Lower leg skin (tissue), 3 donors: ENCODE results near the gene ABHD5.

ENCODE experiments used
- CTCF ChIP-seq, 3 donors: fragments of 450-650 bp; IDR thresholded peaks; one replicate each; pipeline ENCODE4 v1.5.1; 2016; ENCODE audit warnings: antibody characterized with exemption in 3 of 3, mild to moderate bottlenecking in 3 of 3, moderate library complexity in 2 of 3
- POLR2A ChIP-seq, 2 donors: fragments of 450-650 bp; IDR thresholded peaks; one replicate each; pipeline ENCODE4 v1.6.1; 2016 to 2017; ENCODE audit warnings: antibody characterized with exemption in 2 of 2, mild to moderate bottlenecking in 1 of 2, moderate library complexity in 1 of 2

DNA sequence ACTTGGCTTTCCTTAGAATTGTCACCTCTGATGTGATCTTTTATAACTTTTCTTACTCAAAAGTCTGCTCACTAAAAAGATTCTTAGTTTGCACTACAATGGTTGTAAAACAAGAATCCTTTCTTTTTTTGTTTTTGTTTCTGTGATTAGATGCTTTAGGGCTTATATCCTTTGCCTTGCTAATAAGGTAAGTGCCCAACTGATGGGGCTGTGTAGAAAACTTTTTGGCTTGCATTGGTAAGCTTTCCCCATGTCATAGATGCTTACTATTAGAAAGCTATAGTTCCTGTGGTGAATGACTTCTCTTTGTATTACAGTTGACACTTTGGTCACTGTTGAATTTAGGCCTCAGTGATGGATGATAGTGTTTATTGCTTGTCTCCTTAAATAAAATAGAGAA, 5.1 kb downstream of the ABHD5 start:
- no peak for TF ChIP-seq CTCF (IDR thresholded peaks at IDR 0.05)
- no peak for TF ChIP-seq POLR2A (IDR thresholded peaks at IDR 0.05)
